ENCODE results near the gene SLIT1.

Gene SLIT1

GRCh38 chr10:96996275-96996965 lies 189.3 kb downstream of the SLIT1 start:
- DNase-seq: no peak

GRCh38 chr10:96995851-96996250 lies 189.9 kb downstream of the SLIT1 start:
- no peak for DNase-seq

- no peak for DNase-seq
Observed at GRCh38 chr10:96992721-96993120, 193.0 kb downstream of the SLIT1 start.

- DNase-seq: no peak
Observed at GRCh38 chr10:96991313-96991841, 194.4 kb downstream of the SLIT1 start.

- no peak for DNase-seq
Observed at GRCh38 chr10:96988426-96988825, 197.3 kb downstream of the SLIT1 start.

GRCh38 chr10:96987842-96988175 lies 197.9 kb downstream of the SLIT1 start:
- no peak for DNase-seq

- no peak for DNase-seq
Observed at GRCh38 chr10:96987141-96987841, 198.5 kb downstream of the SLIT1 start.

- DNase-seq: no peak
Observed at GRCh38 chr10:96986200-96986856, 199.4 kb downstream of the SLIT1 start.

- DNase-seq: no peak
Observed at GRCh38 chr10:96984541-96985131, 201.1 kb downstream of the SLIT1 start.

- DNase-seq: no peak
Observed at GRCh38 chr10:96982149-96982930, 203.4 kb downstream of the SLIT1 start.

GRCh38 chr10:96978621-96979154 lies 207.1 kb downstream of the SLIT1 start:
- no peak for DNase-seq

GRCh38 chr10:96975136-96975535 lies 210.6 kb downstream of the SLIT1 start:
- no peak for DNase-seq

- DNase-seq: no peak
Observed at GRCh38 chr10:96973809-96974747, 211.7 kb downstream of the SLIT1 start.

- DNase-seq: no peak
Observed at GRCh38 chr10:96972264-96972663, 213.5 kb downstream of the SLIT1 start.

GRCh38 chr10:96971324-96971723 lies 214.4 kb downstream of the SLIT1 start:
- DNase-seq: no peak

- no peak for DNase-seq
Observed at GRCh38 chr10:96968682-96969423, 216.9 kb downstream of the SLIT1 start.

GRCh38 chr10:96967847-96968246 lies 217.9 kb downstream of the SLIT1 start:
- no peak for DNase-seq

- no peak for DNase-seq
Observed at GRCh38 chr10:96964131-96964530, 221.6 kb downstream of the SLIT1 start.

GRCh38 chr10:96960872-96961271 lies 224.9 kb downstream of the SLIT1 start:
- no peak for DNase-seq

GRCh38 chr10:96959733-96960132 lies 226.0 kb downstream of the SLIT1 start:
- no peak for DNase-seq

- DNase-seq: no peak
Observed at GRCh38 chr10:96958071-96958470, 227.7 kb downstream of the SLIT1 start.

Data from NCI-H1436 treated with DMSO at 0.1 percent for 48 hours (cell line).